Stimulated activated CD8-positive, alpha-beta memory T cell treated with anti-CD3 and anti-CD28 coated beads, Interleukin-12 subunit alpha, Interleukin-12 subunit beta, amount 100 ng/mL, for 24 hours (primary cell): ENCODE results near the gene TSPEAR.
"Not testable (repeated sequence)": the region's sequence is repeated elsewhere in the genome, so short reads cannot be mapped to it uniquely, and the experiment has no call there.

Experiments
- DNase-seq: peaks from one replicate; pipeline ENCODE4 v3.0.0-alpha.2; 2020; ENCODE audit errors: extremely low read depth

The TSPEAR gene

GRCh38 chr21:44589094-44589493 is 122.3 kb downstream of the TSPEAR start:
- no peak for DNase-seq

DNA sequence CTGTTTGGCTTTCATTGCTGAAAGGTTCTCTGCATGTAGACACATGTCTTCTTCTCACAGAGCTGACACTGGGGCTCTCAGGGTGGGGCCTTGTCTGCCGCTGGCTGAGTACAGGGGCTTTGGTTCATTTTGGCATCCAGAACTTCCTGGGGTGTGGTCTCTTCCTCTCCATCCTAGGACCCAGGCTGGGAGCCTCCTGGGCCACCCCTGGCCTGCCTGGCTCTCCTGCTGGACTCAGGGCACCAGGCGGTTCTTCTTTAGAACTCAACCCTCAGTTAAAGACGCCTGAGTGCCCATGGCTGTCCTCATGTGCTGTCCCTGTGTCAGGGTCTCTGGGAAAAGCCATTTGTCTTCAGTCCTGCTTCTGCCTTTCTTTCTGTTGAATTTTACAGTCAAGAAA is 125.5 kb downstream of the TSPEAR start:
- DNase-seq, result no peak

GRCh38 chr21:44583800-44584147 is 127.6 kb downstream of the TSPEAR start:
- DNase-seq, result no peak

DNA sequence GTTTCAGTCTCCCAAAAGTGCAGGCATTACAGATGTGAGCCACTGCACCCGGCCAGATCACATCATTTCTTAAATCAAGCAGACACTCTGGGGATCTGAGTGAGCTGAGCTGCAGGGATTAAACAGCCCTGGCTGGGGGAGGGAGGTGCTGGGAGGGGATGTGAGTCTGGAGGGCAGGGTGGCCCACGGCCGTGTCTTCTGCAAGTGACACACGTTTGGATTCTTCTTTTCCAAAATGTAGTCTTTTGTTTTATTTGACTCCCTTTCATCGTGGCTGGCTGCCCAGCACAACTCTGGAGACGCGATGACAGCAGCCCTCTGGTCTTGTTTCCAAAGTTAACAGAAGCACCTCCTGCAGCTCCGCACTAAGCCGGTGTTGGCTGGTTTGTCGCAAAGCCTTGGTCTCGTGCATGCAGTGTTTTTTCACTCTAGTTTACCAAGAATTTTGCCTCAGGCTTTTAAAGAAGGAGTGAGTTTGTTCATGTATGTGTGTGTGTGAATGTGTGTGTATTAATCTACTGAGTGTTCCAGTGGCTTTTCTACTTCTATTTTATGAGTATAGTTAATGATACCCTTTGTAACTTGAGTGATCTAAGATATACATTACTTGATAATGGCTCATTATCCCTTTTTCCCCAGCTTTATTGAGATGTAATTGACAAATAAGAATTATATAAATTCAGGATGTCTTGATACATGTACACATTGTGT is 128.1 kb downstream of the TSPEAR start:
- DNase-seq, result no peak

- DNase-seq, result no peak
Measured at GRCh38 chr21:44582055-44582454, 129.3 kb downstream of the TSPEAR start.

GRCh38 chr21:44581158-44581557 is 130.2 kb downstream of the TSPEAR start:
- no peak for DNase-seq

DNA sequence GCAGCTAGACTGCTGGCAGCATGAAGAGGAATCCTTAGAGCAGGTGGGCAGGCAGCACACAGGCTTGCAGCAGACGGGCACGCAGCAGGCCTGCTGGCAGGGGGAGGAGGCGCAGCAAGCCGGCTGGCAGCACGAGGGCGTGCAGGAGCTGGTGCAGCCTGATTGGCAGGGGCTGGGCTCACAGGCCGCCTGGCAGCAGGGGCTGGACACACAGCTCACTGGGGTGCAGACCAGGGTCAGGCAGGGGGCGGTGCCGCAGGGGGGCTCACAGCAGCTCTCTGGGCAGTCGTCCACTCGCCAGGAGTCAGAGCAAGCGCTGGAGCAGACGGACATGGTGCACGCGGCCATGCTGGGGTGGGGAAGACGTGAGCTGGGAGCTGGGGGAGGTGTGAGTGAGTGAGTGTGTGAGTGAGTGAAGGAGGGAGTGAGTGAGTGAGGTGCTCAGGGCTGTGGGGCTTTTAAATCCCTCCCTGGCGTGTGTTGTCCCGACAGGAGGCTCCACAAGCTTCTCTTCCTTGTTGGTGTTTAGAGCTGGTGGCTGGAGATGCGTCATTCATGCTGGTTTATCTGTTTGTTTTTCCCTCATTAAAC is 131.0 kb downstream of the TSPEAR start, which contains the start of gene KRTAP10-5:
Gene KRTAP10-5 (minus strand): TSS at position 374 of the 591 bp plus-strand sequence. CDS start 26 bp downstream, at position 348.
- not testable (repeated sequence) for DNase-seq

- DNase-seq, result no peak
Measured at GRCh38 chr21:44579833-44580144, 131.6 kb downstream of the TSPEAR start.

DNA sequence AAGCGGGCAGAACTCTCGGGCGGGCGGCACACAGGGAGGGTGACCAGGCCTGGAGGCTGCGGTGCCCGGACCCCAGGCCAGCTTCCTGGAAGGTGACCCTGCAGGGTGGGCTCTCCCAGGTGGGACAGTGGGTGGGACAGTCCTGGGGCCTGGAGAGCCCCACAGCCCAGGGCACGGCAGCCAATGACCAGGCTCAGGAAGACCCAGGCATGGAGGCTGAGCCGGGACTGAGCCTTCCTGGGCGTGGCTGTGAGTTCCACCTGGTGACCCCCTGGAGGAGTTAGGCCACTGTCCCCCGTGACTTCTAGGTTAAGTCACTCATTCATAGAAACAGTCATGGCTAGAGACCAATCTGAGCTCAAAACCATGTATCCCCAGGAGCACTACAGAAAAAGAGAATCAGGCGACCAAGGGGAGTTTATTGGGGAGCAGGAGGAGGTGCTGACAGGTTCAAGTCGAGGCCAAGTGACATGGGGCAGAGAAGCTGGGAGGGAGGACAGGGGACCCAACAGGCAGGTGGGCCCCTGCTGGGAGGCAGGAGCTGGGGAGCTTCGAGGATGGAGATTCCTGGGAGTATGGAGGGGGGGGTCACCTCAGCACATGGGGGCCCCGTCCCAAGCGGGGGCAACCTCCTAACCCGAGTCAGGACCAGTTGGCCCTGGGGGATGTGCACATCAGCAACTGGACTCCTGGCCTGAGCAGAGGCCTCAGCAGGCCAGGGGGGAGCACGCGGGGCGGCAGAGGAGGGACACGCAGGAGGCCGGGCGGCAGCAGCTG is 132.1 kb downstream of the TSPEAR start:
- DNase-seq, result no peak

DNA sequence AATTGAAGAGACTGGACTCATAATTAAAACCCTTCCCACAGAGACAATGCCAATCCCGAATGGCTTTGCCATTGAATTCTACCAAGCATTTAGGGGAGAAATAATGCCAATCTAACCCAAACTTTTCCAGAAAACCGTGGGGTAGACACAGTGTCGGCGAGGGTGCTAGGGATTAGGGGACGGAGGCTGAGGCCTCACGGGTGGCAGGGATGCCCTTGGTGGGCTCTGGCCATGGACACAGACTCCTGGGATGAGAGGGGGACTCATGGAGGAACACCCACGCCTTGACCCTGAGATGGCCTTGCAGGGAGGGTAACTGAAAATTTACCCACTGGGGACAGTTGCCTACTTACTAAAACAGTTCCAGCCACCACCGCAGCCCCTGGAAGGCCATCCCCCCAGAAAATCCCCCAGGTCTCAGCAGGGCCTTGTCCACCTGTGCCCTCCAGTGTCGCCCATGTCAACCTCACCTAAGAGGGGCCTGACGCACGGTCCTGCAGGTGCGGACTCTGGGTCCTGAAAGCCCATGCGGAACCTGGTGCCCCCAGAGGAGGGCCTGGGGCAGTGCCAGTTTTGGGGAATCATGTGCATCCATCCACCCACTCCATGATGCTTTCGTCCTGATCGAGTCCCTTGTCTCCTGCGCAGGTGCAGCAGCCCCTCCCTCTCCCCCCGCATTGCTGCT is 132.9 kb downstream of the TSPEAR start:
- no peak for DNase-seq

DNA sequence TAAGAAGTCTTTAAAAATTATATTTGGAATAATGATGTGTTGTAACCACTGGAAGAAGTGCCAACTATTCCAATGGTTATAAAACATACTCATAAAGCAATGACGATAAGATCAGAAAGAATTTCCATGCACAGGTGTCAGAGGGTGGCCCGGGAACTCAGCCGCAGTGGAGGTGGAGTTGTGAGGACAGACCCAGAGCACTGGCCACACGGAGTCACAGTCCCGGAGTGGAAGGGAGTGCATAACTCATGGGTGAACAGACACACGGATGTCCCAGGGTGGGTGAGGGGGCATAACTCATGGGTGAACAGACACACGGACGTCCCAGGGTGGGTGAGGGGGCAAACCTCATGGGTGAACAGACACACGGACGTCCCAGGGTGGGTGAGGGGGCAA is 135.3 kb downstream of the TSPEAR start:
- DNase-seq, result no peak

- DNase-seq, result no peak
Measured at GRCh38 chr21:44575307-44576024, 135.9 kb downstream of the TSPEAR start.

DNA sequence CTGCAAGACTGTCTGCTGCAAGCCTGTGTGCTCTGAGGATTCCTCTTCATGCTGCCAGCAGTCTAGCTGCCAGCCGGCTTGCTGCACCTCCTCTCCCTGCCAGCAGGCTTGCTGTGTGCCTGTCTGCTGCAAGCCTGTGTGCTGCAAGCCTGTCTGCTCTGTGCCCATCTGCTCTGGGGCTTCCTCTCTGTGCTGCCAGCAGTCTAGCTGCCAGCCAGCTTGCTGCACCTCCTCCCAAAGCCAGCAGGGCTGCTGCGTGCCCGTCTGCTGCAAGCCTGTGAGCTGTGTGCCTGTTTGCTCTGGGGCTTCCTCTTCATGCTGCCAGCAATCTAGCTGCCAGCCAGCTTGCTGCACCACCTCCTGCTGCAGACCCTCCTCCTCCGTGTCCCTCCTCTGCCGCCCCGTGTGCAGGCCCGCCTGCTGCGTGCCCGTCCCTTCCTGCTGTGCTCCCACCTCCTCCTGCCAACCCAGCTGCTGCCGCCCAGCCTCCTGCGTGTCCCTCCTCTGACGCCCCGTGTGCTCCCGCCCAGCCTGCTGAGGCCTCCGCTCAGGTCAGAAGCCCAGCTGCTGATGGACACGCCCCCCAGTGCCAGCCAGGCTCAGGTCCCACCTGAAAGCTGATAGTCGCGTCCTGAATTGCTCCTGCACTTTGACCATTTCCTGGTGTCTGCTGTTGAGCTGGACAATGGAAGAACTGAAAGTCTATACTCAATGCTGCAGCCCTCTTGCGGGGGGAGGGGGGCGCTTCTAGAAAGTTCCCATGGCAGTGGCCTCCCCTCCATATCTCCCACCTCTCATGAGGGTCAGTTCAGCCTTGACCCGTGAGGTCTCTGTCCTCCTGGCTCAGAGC is 136.7 kb downstream of the TSPEAR start:
- no peak for DNase-seq

GRCh38 chr21:44573630-44574456 is 137.5 kb downstream of the TSPEAR start, which contains the start of gene KRTAP10-4:
Gene KRTAP10-4, plus strand, starts transcription at chr21:44573729. Its CDS starts 30 bp downstream, at chr21:44573759.
- not testable (repeated sequence) for DNase-seq

DNA sequence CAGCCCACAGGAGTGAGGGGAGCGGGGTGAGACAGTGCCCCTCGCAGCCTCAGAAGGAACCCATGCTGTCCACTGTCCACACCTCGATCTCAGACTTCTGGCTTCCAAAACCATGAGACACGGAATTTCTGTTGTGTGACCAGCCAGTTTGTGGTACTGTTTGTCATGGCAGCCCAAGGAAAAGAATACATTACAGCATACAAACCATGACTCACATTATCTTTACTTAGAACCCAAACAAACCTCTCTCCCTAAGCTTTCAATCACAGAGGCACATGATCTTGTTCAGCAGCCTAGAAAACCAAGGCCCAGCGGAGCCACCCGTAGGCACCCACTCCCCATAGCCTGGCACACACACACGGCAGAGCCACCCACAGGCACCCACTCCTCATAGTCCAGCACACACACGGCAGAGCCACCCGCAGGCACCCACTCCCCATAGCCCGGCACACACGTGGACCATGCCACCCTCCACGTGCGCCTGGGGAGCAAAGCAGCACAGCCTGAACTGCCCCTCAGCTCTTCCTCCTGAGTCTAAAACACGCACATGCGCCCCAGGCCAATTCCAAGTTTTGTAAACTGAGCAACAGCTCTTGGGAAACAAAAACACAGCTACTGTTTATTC is 138.3 kb downstream of the TSPEAR start:
- DNase-seq, result no peak

- DNase-seq, result no peak
Measured at GRCh38 chr21:44571844-44572782, 139.3 kb downstream of the TSPEAR start.

GRCh38 chr21:44571296-44571695 is 140.1 kb downstream of the TSPEAR start:
- no peak for DNase-seq

DNA sequence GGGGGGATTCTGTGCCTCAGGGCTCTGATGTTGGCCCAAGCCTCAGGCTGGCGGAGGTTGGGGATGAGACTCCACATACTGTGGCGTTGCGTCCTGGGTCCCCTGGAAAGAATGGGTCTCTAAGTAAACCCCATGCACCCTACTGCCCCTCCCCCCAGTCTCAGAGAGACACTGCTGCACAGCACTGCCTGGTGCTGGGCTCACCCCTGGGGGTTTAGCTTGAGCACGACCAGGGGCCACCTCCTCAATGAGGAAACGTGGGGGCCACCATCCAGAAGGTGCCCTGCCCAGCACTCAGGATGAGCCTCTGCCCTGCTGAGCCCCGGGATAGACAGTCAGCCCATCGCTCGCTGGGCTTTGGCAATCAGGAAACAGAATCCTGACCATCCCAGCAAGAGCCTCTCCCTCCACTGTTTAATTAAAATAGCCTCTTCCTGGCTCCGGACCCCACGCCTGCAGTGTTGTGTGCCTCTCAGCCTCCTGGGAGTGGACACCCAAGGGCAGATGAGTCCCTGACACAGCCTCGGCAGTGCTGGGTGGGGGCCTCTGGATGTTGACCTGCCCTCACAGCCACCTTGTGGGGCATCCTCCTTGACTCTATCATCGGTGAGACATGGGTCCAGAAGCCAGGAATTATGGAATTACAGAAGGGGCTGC is 141.4 kb downstream of the TSPEAR start:
- DNase-seq, result no peak
